Medulla oblongata (tissue), 1 donor: ENCODE results near the gene LONP1.
"Not testable (repeated sequence)": the region's sequence is repeated elsewhere in the genome, so short reads cannot be mapped to it uniquely, and the experiment has no call there.

ENCODE experiments used
- DNase-seq: peaks from one replicate; pipeline ENCODE4 v3.0.0-alpha.2; 2015; ENCODE audit errors: extremely low spot score

Gene LONP1

DNA sequence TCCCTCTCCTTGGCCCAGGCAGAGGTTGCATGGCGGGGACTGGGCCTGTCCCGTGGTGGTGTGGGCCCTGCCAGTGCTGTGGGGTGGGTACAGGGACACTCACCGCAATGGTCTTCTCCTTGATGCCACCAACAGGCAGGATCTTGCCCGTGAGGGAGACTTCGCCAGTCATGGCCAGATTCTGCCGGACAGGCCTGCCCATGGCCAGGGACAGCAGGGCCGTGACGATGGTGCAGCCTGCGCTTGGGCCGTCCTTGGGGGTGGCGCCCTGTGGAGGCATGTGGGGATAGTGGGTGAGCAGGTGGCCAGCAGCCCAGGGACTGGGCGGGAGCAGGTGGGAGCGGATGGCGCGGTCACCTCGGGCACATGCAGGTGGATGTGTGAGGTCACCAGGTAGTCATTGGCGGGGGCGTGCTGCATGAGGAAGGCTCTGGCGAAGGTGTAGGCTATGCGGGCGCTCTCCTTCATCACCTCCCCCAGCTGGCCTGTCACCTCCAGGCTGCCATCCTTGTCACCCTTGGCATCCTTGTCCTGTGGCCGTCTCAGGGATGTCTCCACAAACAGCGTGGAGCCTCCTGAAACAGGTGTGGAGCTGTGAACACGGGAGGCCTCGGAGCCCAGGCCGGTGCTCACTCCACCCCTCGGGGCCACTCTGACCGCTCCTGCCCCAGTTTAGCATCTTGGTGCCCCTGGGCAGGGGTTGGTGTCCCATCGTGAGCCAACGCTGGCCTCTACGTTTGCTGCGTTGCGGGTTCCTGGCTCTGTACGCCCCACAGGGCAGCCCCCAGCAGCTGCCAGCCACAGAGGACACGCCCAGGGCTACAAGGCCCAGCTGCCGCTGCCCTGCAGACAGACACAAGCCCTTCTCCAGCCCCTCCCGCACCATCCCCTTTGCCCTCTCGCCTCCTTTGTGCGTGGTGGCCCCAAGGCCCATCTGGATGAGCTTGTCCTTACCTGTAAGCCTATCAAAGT lies 26.5 kb downstream of the LONP1 start:
- no peak for DNase-seq

DNA sequence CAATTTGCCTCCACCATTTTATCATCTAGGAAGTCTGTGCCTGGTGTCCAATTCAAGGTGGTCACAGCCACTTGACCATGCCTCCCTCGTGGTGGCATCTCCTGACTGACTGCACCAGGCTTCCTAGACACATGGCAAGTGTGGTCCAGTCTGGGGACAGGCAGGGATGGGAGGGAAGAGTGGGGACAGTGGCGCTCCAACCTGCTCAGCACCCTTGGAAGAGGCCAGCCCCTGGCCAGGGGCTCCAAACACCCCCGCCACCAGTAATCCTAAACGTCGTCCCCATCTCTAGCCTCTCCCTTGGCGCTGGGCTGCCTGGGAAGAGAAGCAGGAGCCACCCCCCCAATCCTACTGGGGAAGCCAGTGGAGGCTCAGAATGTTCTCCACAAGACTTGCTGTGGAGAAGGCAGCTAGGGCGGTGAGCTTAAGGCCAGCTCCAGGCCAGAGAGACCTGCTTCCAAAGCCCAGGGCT lies 27.2 kb downstream of the LONP1 start:
- DNase-seq = no peak

DNA sequence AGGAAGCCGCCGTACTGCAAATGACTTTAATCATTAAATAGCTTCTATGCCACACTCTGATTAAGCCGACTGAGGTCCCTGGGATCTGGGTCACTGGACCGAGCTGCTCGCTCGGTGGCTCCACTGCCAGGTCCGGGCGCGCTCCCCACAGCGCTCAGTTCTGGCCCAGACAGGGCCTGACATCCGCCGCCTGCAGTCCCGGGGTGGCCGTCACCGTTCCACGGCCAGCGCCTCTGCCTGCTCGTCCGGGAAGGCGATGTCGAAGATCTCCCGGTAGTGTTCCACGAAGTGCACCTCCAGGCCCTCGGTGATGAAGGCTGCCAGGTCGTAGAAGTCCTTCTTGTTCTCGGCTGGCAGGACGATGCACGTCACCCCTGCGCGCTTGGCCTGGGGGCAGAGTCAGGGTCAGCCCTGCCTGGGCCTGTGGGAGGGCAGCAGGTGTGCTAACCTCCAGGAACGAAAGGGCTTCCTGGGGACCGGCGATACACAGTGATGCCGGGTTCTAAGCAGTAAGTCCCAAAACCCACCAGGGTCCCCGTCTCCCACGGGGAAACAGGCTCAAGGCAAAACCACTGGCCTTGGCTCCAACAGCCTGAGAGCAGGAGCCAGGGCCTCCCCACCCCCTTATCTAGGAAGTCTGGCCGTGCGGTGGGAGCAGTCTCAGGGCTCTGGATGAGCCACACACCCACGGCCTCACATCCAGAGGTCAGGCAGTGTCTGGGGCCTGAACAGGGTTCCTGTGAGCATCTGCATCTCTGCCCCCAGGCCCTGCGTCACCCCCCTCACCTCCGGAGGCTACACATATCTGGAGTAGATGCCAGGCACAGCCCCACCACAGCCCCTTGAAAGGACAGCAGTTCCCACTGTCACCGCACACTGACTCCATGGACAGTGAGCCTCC lies 27.9 kb downstream of the LONP1 start:
- DNase-seq = no peak

DNA sequence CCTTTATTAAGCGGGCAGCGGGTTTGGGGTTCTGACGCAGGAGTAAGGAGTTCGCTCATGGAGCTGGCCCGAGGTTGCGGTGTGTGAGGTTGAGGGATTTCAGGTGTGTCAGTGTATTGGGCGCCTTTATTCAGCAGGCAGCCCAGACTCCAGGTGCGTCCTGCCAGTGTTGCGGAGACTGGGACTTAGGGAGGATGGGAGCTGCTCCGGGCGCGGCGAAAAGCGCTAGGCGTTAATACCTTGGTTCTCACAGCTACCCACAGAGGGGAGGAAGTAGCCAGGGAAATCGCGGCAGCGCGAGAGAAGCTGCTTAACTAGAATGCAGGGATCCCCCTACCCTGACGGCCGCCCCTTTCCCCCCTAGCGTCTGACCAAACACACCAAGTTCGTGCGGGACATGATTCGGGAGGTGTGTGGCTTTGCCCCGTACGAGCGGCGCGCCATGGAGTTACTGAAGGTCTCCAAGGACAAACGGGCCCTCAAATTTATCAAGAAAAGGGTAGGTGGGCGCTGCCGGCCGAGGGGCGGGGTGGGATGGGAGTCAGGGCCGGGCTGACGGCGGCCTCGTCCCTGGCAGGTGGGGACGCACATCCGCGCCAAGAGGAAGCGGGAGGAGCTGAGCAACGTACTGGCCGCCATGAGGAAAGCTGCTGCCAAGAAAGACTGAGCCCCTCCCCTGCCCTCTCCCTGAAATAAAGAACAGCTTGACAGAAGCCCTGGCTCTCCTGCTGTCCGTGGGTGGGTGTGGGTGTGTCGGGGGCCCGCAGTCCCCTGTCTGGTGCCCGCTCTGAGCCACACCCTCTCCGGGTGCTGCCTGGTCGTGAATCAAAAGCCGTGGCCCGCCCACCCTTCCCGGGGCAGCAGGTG lies 28.8 kb downstream of the LONP1 start:
- no peak for DNase-seq

DNA sequence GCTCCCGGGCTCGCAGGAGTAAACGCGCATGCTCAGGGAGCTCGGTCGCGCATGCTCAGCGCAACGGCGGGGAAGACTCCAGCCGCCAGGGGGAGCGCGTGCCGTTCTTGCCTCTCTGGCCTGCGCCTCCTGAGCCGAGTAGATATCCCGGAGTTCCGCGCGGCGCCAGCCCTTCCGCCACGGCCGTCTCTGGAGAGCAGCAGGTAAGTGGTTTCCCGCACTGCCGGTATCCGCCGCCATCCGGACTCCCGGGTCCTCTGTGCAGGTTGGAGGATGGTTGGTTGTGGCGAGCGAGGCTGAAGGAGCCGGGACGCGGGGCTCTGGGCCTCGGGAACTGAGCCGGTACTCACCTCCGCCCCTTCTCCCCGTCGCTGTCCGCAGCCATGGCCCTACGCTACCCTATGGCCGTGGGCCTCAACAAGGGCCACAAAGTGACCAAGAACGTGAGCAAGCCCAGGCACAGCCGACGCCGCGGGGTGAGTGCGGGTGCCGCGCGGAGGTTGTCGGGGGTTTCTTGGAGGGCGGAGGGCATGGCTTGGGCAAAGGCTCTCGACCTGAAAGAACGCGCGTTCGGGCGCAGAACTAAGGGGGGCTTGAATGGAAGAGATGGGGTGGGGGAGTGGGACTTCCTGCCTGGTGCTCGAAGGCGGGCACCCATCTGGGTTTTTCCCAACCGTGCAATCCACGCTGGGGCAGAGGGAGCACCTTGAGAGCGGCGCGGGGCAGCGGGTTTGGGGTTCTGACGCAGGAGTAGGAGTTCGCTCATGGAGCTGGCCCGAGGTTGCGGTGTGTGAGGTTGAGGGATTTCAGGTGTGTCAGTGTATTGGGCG lies 29.6 kb downstream of the LONP1 start, which contains the start of gene RPL36:
TSS of gene RPL36 (plus strand) at position 171 of the 830 bp plus-strand sequence. CDS start at position 384, 213 bp downstream.
- peak; percentile 97 for DNase-seq

DNA sequence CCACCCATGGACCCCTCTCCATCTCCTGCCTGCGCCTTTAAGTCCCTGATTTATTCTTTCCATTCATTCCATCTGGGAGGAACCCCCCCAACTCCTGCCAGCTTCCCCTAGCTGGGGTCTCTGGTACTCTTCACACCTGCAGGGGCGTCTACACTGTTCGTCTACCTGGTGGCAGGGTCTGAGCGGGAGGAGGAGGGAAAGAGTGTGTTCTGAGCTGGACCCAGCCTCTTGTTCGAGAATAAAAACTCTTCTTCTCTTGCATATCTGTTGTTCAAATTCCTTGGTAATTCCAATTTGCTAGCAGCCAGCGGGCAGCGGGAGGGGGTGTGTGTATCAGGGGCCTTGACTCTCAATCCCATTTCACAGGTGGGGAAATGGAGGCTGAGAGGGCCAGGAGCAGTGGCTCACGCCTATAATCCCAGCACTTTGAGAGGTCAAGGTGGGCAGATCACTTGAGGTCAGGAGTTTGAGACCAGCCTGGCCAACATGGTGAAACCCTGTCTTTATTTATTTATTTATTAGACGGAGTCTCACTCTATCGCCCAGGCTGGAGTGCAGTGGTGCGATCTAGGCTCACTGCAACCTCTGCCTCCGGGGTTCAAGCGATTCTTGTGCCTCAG lies 31.6 kb downstream of the LONP1 start:
- DNase-seq = not testable (repeated sequence)

DNA sequence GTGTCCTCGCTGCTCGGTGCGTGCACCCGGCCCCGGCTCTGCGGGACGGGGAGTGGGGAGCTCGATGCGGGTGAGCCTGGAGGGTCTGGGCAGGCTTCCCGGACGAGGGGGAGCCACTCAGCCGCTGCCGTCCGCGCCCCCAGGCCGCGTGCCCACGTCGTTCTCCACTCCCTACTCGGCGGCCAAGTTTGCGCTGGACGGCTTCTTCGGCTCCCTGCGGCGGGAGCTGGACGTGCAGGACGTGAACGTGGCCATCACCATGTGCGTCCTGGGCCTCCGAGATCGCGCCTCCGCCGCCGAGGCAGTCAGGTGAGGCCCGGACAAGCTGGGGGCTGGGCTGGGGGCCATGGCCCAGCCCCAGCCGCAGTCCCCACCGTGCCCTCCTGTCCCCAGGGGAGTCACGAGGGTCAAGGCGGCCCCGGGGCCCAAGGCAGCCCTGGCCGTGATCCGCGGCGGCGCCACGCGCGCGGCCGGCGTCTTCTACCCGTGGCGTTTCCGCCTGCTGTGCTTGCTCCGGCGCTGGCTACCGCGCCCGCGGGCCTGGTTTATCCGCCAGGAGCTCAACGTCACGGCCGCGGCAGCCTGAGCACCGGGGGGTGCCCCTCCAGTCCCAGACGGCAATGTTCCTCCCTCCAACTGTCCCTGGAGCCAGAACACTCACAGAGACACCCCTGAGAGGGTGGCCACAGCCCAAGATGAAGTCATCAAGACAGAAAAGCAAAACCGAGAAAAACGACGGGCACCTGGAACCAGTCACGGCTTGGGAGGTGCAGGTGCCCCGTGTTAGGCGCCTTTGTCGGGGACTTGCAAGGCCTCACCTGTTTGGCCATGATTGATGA lies 32.4 kb downstream of the LONP1 start:
- DNase-seq = no peak

DNA sequence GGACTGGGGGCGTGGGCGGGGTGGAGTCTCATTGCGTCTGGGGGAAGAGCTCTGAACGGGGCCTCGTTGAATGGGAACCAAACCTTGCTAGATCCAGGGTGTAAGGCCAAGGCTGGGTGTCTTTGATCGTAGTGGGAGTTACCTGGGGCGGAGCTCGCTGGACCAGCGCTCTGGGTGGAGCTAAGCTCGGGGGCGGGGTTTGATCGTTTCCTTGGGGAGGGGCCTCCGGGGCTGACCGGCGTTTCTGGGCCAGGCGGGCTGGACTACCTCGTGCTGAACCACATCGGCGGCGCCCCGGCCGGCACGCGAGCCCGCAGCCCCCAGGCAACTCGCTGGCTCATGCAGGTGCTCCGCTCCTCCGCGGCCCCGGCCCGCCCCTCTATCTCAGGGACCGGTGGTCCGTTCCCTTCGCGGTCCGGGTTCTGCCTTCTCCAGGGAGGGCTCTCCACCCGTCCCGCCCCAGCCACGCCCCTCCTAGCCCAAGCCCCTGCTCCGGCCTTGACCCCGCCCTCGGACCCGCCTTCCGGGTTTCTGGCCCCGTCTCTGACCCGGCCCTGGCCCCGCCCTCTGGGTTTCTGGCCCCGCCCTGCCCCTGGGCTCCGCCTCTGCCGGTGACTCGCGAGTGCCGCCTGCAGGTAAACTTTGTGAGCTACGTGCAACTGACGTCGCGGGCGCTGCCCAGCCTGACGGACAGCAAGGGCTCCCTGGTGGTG lies 33.1 kb downstream of the LONP1 start:
- DNase-seq = peak; percentile 92

DNA sequence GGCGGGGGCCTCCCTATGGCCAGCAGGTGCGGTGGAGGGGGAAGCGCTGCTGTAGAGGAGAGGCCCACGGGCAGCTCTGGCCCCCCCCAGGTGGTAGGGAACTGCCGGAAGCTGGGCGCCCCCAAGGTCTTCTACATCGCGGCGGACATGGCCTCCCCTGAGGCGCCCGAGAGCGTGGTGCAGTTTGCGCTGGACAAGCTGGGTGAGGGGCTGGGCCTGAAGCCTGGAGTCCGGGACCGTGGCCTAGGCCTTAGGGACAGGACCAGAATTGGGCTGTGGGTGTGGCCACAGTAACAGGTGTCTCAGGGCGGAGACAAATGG lies 33.7 kb downstream of the LONP1 start:
- DNase-seq = no peak

DNA sequence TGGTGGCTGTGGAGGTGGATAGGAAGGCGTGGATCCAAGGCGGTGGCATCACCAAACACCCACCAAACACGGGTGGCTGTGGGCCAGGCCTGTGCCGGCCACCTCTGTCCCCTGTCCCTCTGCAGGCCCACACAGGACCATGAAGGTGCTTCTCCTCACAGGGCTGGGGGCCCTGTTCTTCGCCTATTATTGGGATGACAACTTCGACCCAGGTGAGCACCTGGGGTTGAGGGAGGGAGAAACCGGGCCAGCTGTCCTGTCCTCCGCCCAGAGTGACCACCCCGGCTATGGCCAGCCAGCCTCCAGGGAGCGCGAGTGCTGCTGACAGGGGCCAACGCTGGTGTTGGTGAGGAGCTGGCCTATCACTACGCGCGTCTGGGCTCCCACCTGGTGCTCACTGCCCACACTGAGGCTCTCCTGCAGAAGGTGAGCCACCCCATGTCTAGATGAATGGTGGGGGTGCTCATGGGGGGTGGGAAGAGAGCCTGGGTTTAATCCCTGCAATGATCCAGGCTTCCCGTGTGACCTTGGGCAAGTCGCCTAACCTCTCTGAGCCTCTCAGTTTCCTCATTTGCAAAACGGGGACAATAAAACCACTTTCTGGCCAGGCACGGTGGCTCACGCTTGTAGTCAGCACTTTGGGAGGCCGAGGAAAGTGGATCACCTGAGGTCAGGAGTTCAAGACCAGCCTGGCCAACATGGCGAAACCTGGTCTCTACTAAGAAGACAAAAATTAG lies 35.1 kb downstream of the LONP1 start:
- DNase-seq = no peak

DNA sequence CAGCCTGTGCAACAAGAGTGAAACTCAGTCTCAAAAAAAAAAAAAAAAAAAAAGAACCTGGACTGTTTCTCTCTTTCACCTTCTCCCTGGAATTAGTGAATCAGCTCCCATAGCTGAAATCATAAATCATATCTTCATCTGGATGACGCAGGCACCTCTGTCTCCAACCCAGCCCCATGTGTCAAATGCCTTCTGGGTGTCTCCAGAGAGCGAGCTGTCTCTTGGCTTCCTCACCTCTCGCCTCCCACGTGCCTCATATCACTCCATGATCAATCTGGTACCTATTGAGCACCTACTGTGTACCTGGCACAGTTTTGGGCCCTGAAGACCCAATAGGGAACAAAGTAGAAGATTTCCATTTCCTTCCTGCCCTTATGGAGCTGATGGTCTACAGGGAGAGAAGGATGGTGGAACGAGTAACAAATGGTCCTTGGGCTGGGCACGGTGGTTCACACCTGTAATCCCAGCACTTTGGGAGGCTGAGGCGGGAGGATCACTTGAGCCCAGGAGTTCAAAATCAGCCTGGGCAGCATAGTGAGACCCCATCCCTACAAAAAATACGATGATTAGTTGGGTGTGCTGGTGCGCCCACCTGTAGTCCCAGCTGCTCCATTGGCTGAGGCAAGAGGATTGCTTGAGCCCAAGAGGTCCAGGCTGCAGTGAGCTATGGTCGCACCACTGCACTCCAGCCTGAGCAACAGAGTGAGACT lies 36.6 kb downstream of the LONP1 start:
- no peak for DNase-seq

DNA sequence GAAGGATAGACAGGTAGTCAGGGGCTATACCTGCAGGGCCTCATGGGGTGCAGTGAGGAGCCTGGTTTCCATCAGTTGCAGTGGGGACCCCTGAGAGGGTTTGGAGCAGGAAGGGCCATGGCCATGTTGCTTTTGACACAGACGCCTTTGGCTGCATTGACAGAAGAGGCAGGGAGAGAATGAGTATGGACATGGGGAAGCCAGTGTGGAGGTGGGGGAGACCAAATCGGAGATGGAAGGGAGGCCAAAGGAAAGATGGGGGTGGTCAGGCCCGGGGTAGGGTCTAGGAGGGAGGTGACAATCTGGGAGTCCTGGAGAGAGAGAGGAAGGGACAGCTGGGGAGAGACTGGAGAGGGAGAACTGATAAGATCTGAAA lies 37.9 kb downstream of the LONP1 start:
- DNase-seq = no peak

DNA sequence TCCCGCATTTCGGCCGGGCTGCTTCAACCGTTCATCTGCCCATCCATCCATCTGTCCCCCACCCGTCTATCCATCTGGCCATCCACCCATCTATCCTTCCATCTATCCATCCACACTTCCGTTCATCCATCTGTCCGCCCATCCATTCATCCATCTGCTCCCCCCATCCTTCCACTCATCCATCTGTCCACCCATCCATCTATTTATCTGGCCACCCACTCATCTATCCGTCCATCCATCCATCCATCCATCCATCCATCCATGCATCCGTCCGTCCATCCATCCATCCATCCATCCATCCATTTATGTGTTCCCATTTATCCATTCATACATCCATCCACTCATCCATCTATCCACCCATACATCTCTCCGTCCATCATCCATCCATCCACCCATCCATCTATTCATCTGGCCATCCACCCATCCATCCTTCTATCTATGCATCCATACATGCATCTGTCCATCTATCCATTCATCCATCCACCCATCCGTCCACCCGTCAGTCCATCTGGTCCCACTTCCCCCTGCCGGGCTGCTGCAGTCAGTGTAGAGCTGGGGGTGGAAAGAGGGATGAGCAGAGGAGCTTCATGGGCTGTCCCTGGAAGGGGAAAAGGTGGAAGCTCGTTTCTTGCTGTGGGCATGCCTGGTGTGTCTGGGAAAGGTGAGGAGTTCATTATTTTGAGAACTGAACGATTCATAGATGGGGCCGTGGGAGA lies 38.4 kb downstream of the LONP1 start:
- DNase-seq = no peak

DNA sequence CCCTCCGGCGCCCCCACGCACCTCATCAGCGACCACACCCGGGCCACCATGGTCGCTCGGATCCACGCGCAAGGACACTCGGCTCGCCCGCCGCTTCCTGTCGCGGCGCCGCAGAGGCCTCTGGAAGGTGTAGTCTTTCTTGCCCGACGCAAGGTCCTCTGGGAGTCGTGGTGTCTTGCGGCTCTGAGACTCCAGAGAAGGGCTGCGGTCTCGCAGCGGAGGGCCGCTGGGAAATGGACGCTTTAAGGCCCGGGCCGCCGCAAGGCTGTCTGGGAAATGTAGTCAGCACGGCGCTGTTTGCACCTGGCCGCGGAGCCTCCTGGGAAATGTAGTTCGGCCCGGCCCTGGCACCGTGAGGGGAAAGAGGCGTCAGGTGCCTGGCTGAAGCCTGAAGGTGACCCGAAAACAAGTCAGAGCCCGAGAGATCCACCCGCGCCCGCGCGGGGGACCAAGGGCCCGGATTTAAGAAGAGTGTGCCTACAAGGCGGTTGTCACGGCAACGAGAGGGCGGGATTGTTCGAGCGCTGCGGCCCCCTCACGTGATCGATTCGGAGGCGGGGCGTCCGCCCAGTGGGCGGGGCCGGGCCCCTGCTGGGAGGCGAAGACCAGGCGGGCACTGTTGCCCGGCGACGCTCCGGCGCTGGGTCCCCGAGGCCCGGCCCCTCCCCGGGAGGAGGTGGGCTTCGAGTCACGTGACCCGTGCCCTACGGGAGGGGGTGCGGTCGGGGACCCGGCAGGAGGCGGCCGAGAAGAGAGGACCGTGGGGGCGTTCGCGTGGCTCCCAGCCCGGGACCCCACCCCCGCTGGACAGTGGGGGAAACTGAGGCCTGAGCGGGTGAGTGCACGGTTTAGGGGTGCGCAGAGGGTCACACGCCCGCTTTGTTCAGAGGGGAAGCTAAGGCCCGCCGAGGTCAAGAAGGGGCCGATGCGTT lies 39.2 kb downstream of the LONP1 start, which contains the start of the genes HSD11B1L and MICOS13:
TSS of gene HSD11B1L (plus strand) at position 591 of the 932 bp plus-strand sequence. CDS start 3,806 bp downstream, outside the sequence.
TSS of gene MICOS13 (minus strand) at position 80 of the 932 bp plus-strand sequence. CDS start at position 50, 30 bp downstream.
- DNase-seq = peak; percentile 99

DNA sequence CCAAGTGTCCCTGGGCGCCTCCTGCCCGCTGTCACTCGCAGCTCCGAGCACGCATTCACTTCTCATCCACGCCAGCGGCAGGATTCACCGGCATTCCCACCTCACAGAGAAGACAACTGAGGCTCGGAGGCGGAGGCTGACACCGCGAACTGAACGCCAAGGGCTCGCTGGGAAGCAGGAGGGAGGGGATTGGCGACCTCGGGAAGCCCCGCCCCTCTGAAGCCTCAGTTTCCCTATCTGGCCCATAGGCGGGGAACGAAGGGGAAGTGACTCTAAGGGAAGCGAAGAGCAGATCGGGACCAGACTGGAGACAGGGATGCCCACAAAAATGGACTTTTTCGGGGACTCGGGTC lies 39.9 kb downstream of the LONP1 start:
- DNase-seq = peak; percentile 47
